GM23338 (cell line): Measurements from ENCODE around the gene MACO1. TPM values are rescaled to one million over a fixed set of nuclear protein-coding genes. Genes with fewer than 3 reads are reported as not detected.

Source experiments
- ATAC-seq: fragments of 200-7000 bp; cut with Tn5 transposase; 3 replicates; pipeline ENCODE4 v1.9.1; 2020
- DNase-seq: peaks from one replicate; pipeline ENCODE4 v3.0.0-alpha.2; 2015; ENCODE audit warnings: low spot score
- H2AFZ ChIP-seq: fragments of 200-600 bp; sonication (generic); 2 replicates; pipeline ENCODE4 v1.8.0; 2016; ENCODE audit warnings: antibody characterized with exemption, mild to moderate bottlenecking, moderate library complexity
- H3F3A ChIP-seq: fragments of 200-600 bp; sonication (generic); replicated peaks from 2 replicates; pipeline ENCODE4 v1.8.0; 2017; ENCODE audit warnings: antibody characterized with exemption, mixed run types, low read depth
- H3K27ac ChIP-seq: fragments of 200-600 bp; sonication (generic); 2 replicates; pipeline ENCODE4 v1.6.1; 2016; ENCODE audit warnings: low read depth
- H3K27me3 ChIP-seq: fragments of 200-600 bp; sonication (generic); 2 replicates; pipeline ENCODE4 v1.8.0; 2016; ENCODE audit warnings: mild to moderate bottlenecking, mixed run types, moderate library complexity; ENCODE audit not compliant: insufficient read depth
- H3K36me3 ChIP-seq: fragments of 200-600 bp; sonication (generic); 2 replicates; pipeline ENCODE4 v1.8.0; 2016; ENCODE audit warnings: mild to moderate bottlenecking; ENCODE audit not compliant: insufficient read depth
- H3K4me1 ChIP-seq: fragments of 200-600 bp; sonication (generic); 2 replicates; pipeline ENCODE4 v1.8.0; 2016; ENCODE audit warnings: mild to moderate bottlenecking, moderate library complexity; ENCODE audit not compliant: insufficient read depth
- H3K4me2 ChIP-seq: fragments of 200-600 bp; sonication (generic); 2 replicates; pipeline ENCODE4 v1.7.1; 2017; ENCODE audit warnings: mixed run types
- H3K4me3 ChIP-seq: fragments of 200-600 bp; sonication (generic); 2 replicates; pipeline ENCODE4 v1.6.1; 2016; ENCODE audit warnings: mixed run types
- H3K79me2 ChIP-seq: fragments of 200-600 bp; sonication (generic); replicated peaks from 2 replicates; pipeline ENCODE4 v1.8.0; 2017; ENCODE audit warnings: mild to moderate bottlenecking; ENCODE audit not compliant: insufficient read depth
- H3K9me2 ChIP-seq: fragments of 200-600 bp; sonication (generic); 2 replicates; pipeline ENCODE4 v1.8.0; 2017; ENCODE audit not compliant: insufficient read depth
- H4K20me1 ChIP-seq: fragments of 200-600 bp; sonication (generic); replicated peaks from 2 replicates; pipeline ENCODE4 v1.8.0; 2017; ENCODE audit warnings: mild to moderate bottlenecking; ENCODE audit not compliant: insufficient read depth
- H3K27ac Mint-ChIP-seq: 2 replicates; pipeline ENCODE4 v1.8.0; 2020; ENCODE audit warnings: inconsistent platforms, mild to moderate bottlenecking, moderate library complexity, mixed read lengths
- H3K27me3 Mint-ChIP-seq: 3 replicates; pipeline ENCODE4 v1.8.0; 2022; ENCODE audit warnings: low read depth, mild to moderate bottlenecking, moderate library complexity, mixed read lengths, inconsistent platforms; ENCODE audit not compliant: insufficient read depth, poor library complexity
- H3K36me3 Mint-ChIP-seq: 3 replicates; pipeline ENCODE4 v1.8.0; 2021; ENCODE audit warnings: low read depth, mild to moderate bottlenecking, inconsistent platforms, moderate library complexity, mixed read lengths
- H3K4me1 Mint-ChIP-seq: 3 replicates; pipeline ENCODE4 v1.8.0; 2020; ENCODE audit warnings: mild to moderate bottlenecking, inconsistent platforms, mixed read lengths
- H3K4me3 Mint-ChIP-seq: 3 replicates; pipeline ENCODE4 v1.8.0; 2021; ENCODE audit warnings: moderate library complexity, mild to moderate bottlenecking, inconsistent platforms, mixed read lengths
- H3K9me3 Mint-ChIP-seq: 3 replicates; pipeline ENCODE4 v1.8.0; 2020; ENCODE audit warnings: moderate library complexity, mild to moderate bottlenecking, inconsistent platforms, mixed read lengths
- CTCF ChIP-seq, 2 experiments: fragments of 200-600 bp in 1 of 2; sonication (generic) in 1 of 2; conservative IDR thresholded peaks; 2 replicates each; pipeline versions ENCODE4 v1.5.1 to v1.6.1; 2016 to 2017; ENCODE audit warnings: antibody characterized with exemption in 2 of 2, low read depth in 2 of 2, mild to moderate bottlenecking in 2 of 2, moderate library complexity in 1 of 2
- JUNB ChIP-seq: IDR thresholded peaks from one replicate; pipeline ENCODE4 v1.6.1; 2016; ENCODE audit warnings: antibody characterized with exemption; ENCODE audit not compliant: unreplicated experiment
- POLR2AphosphoS5 ChIP-seq: IDR thresholded peaks from 2 replicates; pipeline ENCODE4 v1.6.1; 2016; ENCODE audit warnings: antibody characterized with exemption, low read depth
- REST ChIP-seq: IDR thresholded peaks from one replicate; pipeline ENCODE4 v1.6.1; 2018; ENCODE audit warnings: antibody characterized with exemption; ENCODE audit not compliant: unreplicated experiment
- ZNF462 ChIP-seq: fragments of 250-450 bp; sonication (Bioruptor Pico); IDR thresholded peaks from 2 replicates; pipeline ENCODE4 v1.5.0; 2020; ENCODE audit warnings: mild to moderate bottlenecking, moderate library complexity
- polyA plus RNA-seq: library from polyadenylated mRNA; unstranded; fragments of >200 nt; fragmentation: Nextera tagmentation; extraction: Ambion mirVana; gene quantifications from 2 replicates; pipeline ENCODE4 v1.2.1, GENCODE V29; 2016
- total RNA-seq: library from RNA; depleted of rRNA; stranded (reverse); fragments of >200 nt; shearing (Covaris generic); gene quantifications from 2 replicates; pipeline ENCODE4 v1.2.3, GENCODE V29; 2014

Gene MACO1
- total and polyA plus RNA-seq, 2 experiments from 2014 or later: 9.8 to 10.6 TPM

GRCh38 chr1:25522031-25522655, 91.4 kb downstream of the MACO1 start:
- H3K27ac ChIP-seq: no peak overlapping the region
- H3K27me3 Mint-ChIP-seq: peaks cover 11% of the 10 kb centered on the region

More at GRCh38 chr1:25522031-25522655, 91.4 kb downstream of the MACO1 start:
- no peaks in the 10 kb centered on the region for H3K9me2 ChIP-seq
- no peaks in the 10 kb centered on the region for H3K36me3 Mint-ChIP-seq
- DNase-seq: no peak
- ATAC-seq: no peak
- H3K79me2 ChIP-seq: no peaks in the 10 kb centered on the region
- no peak overlapping the region for H3K4me2 ChIP-seq
- no peaks in the 10 kb centered on the region for H3F3A ChIP-seq
- H3K27ac Mint-ChIP-seq: no peak overlapping the region
- no peaks in the 10 kb centered on the region for H3K9me3 Mint-ChIP-seq
- peaks cover 11% of the 10 kb centered on the region for H3K4me1 Mint-ChIP-seq
- TF ChIP-seq CTCF (conservative IDR thresholded peaks at IDR 0.05; ENCODE audit: low read depth in 2 of 2): no peak
- TF ChIP-seq REST: no peak
- TF ChIP-seq POLR2AphosphoS5: no peak
- no peak for TF ChIP-seq JUNB
- no peak for TF ChIP-seq ZNF462
- H3K27me3 ChIP-seq: no peaks in the 10 kb centered on the region
- H2AFZ ChIP-seq: no peak overlapping the region
- H3K4me3 ChIP-seq: no peak overlapping the region
- H3K4me3 Mint-ChIP-seq: no peak overlapping the region
- no peaks in the 10 kb centered on the region for H4K20me1 ChIP-seq
- H3K36me3 ChIP-seq: no peaks in the 10 kb centered on the region
- peaks cover 13% of the 10 kb centered on the region for H3K4me1 ChIP-seq
